T-helper 17 cell (primary cell): Measurements from ENCODE around the gene ATP8A2. TPM values are rescaled to one million over a fixed set of nuclear protein-coding genes. Genes with fewer than 3 reads are reported as not detected.

Experiments used
- ATAC-seq: fragments of 150-1000 bp; cut with Tn5 transposase; 2 replicates; pipeline ENCODE4 v1.10.0; 2021; ENCODE audit warnings: mild to moderate bottlenecking, moderate library complexity
- DNase-seq, 3 donors: peaks; one replicate each; pipeline versions ENCODE4 v3.0.0 to v3.0.0-alpha.2; 2020 to 2021
- H3K9me3 ChIP-seq: one replicate; pipeline ENCODE4 v1.7.0; 2013; ENCODE audit warnings: low read length, mild to moderate bottlenecking; ENCODE audit not compliant: control insufficient read depth, poor library complexity, severe bottlenecking
- H3K27ac Mint-ChIP-seq: one replicate; pipeline ENCODE4 v1.8.0; 2022; ENCODE audit warnings: mild to moderate bottlenecking, moderate library complexity, mixed read lengths
- H3K27me3 Mint-ChIP-seq: one replicate; pipeline ENCODE4 v1.8.0; 2022; ENCODE audit warnings: mixed read lengths
- H3K36me3 Mint-ChIP-seq: one replicate; pipeline ENCODE4 v1.8.0; 2022; ENCODE audit warnings: low read depth, mixed read lengths
- H3K4me1 Mint-ChIP-seq: one replicate; pipeline ENCODE4 v1.8.0; 2022; ENCODE audit warnings: mild to moderate bottlenecking, mixed read lengths
- H3K4me3 Mint-ChIP-seq: one replicate; pipeline ENCODE4 v1.8.0; 2022; ENCODE audit warnings: mild to moderate bottlenecking, moderate library complexity, mixed read lengths
- total RNA-seq, 4 donors: library from RNA in 2 of 4; stranded (reverse) in 2 of 4; gene quantifications; one replicate each; pipeline ENCODE4 v1.2.3 and lab custom pipeline; 2022 to 2026

ATP8A2 gene
- total RNA-seq, 2 donors from 2014 or later, result 0.18 to 0.20 TPM

DNA sequence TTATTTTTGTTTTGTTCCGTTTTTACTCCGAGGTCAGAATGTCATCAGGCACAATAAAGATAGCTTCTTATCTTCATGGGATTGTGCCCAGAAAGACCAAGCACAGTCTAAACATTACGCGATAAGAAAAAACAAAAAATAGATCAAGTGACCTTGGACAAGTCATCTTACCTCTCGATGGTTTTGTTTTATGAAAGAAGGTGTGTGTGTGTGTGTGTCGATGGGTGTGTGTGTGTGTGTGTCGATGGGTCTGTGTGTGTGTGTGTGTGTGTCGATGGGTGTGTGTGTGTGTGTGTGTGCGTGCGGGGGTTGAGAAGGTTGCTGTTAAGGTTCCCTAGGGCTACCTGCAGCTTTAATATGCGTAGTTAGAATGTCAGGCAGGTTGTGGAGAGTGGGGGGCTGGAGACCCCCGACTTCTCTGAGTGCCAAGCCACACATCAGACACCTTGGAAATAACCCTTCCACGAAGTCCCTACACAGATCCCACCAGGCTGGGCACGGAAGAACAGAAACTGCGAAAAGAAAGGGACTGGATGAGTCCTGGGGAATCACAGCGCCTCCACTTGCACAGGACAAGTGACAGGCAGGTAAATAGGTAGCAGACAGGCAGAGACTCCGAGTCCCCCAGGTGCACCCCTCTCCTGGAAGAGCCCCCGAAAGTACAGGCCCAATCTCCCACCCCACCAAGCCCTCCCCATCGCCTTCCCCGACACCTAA, 458 bp upstream of the ATP8A2 start:
- DNase-seq, result no peak
- peaks cover 82% of the 10 kb centered on the region for H3K27me3 Mint-ChIP-seq
- H3K9me3 ChIP-seq, result no peaks in the 10 kb centered on the region
- ATAC-seq, result no peak
- peak overlapping the region; percentile 82 for H3K4me3 Mint-ChIP-seq
- peaks cover 24% of the 10 kb centered on the region for H3K4me1 Mint-ChIP-seq
- H3K36me3 Mint-ChIP-seq, result peaks cover 11% of the 10 kb centered on the region
- H3K27ac Mint-ChIP-seq, result no peak overlapping the region

DNA sequence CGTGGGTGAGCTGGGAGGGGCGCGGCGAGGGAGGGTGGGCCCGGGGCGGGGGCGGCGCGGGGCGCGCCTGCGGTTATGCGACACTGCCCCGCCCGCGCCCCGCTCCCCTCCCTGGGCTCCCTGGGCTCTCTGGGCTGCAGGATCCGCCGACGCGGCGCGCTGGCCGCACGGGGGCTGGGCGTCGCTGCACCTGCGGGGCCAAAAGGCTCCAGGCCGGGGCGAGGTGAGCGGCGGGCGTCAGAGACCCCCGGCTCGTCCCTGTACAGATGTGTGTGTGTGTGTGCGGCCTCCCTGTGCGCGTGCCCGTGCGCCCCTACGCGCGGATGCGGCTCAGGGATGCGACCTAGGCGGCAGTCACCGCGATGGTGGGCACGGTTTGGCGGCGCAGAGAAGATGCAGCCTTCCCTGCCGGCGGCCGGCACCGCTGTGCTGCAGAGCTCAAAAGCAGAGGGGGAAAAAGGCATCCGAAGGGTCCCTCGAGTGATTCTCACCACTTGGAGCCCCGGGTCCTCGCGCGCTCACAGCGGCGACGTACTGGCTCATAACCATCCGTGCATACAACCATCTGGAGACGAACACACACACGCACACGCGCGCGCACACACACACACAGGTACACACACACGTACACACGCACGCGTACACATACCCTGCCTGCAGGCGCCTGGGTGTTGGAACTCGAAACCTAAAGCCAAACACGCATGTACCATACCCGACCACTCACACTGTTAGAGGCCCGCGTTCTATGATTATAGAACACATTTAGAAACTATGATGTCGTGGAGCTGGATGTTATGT, 709 bp downstream of the ATP8A2 start:
- H3K36me3 Mint-ChIP-seq, result peaks cover 11% of the 10 kb centered on the region
- peaks cover 75% of the 10 kb centered on the region for H3K27me3 Mint-ChIP-seq
- no peak for DNase-seq
- peak; percentile 27 for ATAC-seq
- H3K27ac Mint-ChIP-seq, result no peak overlapping the region
- peaks cover 24% of the 10 kb centered on the region for H3K4me1 Mint-ChIP-seq
- no peaks in the 10 kb centered on the region for H3K9me3 ChIP-seq
- peak overlapping the region; percentile 75 for H3K4me3 Mint-ChIP-seq

DNA sequence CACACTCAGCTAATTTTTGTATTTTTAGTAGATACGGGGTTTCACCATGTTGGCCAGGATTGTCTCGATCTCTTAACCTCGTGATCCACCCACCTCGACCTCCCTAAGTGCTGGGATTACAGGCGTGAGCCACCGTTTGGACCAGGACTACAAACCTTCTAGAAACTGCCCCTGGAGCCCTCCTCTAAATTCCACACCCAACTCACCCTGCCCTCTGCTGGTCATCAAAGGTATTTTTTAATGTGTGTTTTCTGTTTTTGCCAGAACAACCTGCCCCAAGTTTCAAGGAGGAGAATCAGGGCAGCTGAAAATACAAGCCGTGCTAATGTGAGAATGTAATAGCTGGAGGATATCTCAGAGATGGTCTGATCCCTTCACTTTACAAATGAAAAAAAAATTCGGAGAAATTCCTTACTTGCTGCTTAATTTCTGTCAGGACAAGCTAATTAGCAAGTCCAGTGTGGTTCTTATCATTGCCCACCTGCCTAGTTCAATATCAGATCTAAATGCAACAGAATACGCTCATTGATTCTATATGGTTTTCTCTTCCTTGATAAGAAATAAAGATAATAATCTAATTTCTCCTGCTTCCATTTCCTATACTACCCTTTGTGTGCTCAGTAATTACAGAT, 4.1 kb downstream of the ATP8A2 start:
- H3K9me3 ChIP-seq, result no peaks in the 10 kb centered on the region
- H3K4me1 Mint-ChIP-seq, result peaks cover 24% of the 10 kb centered on the region
- no peak overlapping the region for H3K4me3 Mint-ChIP-seq
- peaks cover 11% of the 10 kb centered on the region for H3K36me3 Mint-ChIP-seq
- DNase-seq, result peak in 1 of 3 donors; percentile 14
- peak; percentile 48 for ATAC-seq
- H3K27ac Mint-ChIP-seq, result no peak overlapping the region
- H3K27me3 Mint-ChIP-seq, result peaks cover 63% of the 10 kb centered on the region

- no peaks in the 10 kb centered on the region for H3K9me3 ChIP-seq
- DNase-seq (no peak), ATAC-seq (no peak)
- H3K27ac Mint-ChIP-seq, result no peak overlapping the region
- peaks cover 9% of the 10 kb centered on the region for H3K36me3 Mint-ChIP-seq
- H3K4me1 Mint-ChIP-seq, result peaks cover 20% of the 10 kb centered on the region
- H3K4me3 Mint-ChIP-seq, result no peak overlapping the region
- H3K27me3 Mint-ChIP-seq, result peaks cover 70% of the 10 kb centered on the region
Observed at GRCh38 chr13:25377244-25377962, 5.6 kb downstream of the ATP8A2 start.

DNA sequence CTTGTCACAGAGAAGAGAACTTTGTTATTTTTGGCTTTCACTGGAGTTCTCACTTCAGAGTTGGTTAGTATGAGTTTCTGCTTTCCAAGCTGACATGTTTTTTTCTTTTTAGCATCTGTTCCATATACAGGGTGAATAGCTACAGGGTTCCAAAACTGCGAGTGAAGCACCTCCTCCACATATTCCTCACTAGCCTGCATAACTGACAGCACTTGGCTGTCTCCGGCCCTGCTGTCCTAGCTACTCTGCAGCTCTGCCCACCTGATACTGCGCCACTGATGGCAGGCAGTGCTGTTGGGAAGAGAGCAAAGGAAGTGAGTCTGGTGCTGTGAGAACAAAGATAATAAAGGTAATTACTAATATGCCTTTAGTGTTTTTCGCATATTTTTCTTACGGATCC, 6.8 kb downstream of the ATP8A2 start:
- no peak overlapping the region for H3K27ac Mint-ChIP-seq
- H3K4me1 Mint-ChIP-seq, result peaks cover 15% of the 10 kb centered on the region
- peaks cover 70% of the 10 kb centered on the region for H3K27me3 Mint-ChIP-seq
- ATAC-seq (no peak), DNase-seq (no peak)
- no peaks in the 10 kb centered on the region for H3K9me3 ChIP-seq
- peaks cover 5% of the 10 kb centered on the region for H3K36me3 Mint-ChIP-seq
- no peak overlapping the region for H3K4me3 Mint-ChIP-seq

- DNase-seq (no peak), ATAC-seq (no peak)
- H3K9me3 ChIP-seq, result no peaks in the 10 kb centered on the region
- Mint-ChIP-seq H3K36me3 (peaks cover 3% of the 10 kb centered on the region), H3K4me3 (no peak overlapping the region), H3K27ac (no peak overlapping the region), H3K4me1 (peaks cover 15% of the 10 kb centered on the region), H3K27me3 (peaks cover 70% of the 10 kb centered on the region)
Observed at GRCh38 chr13:25379011-25379410, 7.2 kb downstream of the ATP8A2 start.

DNA sequence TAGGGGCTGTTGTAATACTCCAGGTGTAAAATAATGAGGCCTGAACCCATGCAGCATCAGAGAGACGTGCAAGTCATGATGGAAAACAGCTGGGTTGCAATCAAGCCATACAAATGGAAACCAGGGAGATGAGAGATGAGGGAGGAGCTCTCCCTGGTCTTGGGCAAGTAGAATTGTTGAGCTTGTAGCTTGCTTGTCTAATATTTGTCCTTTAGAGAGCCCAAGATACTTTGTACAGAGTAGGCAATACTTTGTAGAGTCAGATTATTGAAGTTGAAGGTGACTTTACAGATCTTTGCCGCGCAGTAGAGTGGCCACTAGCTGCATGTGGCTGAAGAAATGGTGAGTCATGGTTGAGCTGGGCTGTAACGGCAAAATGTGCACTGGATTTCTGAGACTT, 8.3 kb downstream of the ATP8A2 start:
- peaks cover 9% of the 10 kb centered on the region for H3K4me1 Mint-ChIP-seq
- ATAC-seq (no peak), DNase-seq (no peak)
- peaks cover 70% of the 10 kb centered on the region for H3K27me3 Mint-ChIP-seq
- H3K36me3 Mint-ChIP-seq, result peaks cover 3% of the 10 kb centered on the region
- no peak overlapping the region for H3K4me3 Mint-ChIP-seq
- no peaks in the 10 kb centered on the region for H3K9me3 ChIP-seq
- H3K27ac Mint-ChIP-seq, result no peak overlapping the region

- Mint-ChIP-seq H3K36me3 (peaks cover 3% of the 10 kb centered on the region), H3K27ac (no peak overlapping the region), H3K4me3 (no peak overlapping the region), H3K4me1 (peaks cover 3% of the 10 kb centered on the region), H3K27me3 (peaks cover 65% of the 10 kb centered on the region)
- no peak for DNase-seq
- ATAC-seq, result no peak
- no peaks in the 10 kb centered on the region for H3K9me3 ChIP-seq
Observed at GRCh38 chr13:25380741-25381324, 9.1 kb downstream of the ATP8A2 start.

- Mint-ChIP-seq H3K4me3 (no peak overlapping the region), H3K4me1 (peaks cover 2% of the 10 kb centered on the region), H3K36me3 (peaks cover 3% of the 10 kb centered on the region), H3K27ac (no peak overlapping the region), H3K27me3 (peaks cover 82% of the 10 kb centered on the region)
- H3K9me3 ChIP-seq, result no peaks in the 10 kb centered on the region
- ATAC-seq (no peak), DNase-seq (no peak)
Observed at GRCh38 chr13:25384758-25385410, 13.1 kb downstream of the ATP8A2 start.

- ATAC-seq (no peak), DNase-seq (no peak)
- H3K4me3 Mint-ChIP-seq, result no peak overlapping the region
- H3K27me3 Mint-ChIP-seq, result peaks cover 59% of the 10 kb centered on the region
- no peaks in the 10 kb centered on the region for H3K4me1 Mint-ChIP-seq
- no peaks in the 10 kb centered on the region for H3K36me3 Mint-ChIP-seq
- no peak overlapping the region for H3K27ac Mint-ChIP-seq
- H3K9me3 ChIP-seq, result no peaks in the 10 kb centered on the region
Observed at GRCh38 chr13:25391932-25392331, 20.2 kb downstream of the ATP8A2 start.

DNA sequence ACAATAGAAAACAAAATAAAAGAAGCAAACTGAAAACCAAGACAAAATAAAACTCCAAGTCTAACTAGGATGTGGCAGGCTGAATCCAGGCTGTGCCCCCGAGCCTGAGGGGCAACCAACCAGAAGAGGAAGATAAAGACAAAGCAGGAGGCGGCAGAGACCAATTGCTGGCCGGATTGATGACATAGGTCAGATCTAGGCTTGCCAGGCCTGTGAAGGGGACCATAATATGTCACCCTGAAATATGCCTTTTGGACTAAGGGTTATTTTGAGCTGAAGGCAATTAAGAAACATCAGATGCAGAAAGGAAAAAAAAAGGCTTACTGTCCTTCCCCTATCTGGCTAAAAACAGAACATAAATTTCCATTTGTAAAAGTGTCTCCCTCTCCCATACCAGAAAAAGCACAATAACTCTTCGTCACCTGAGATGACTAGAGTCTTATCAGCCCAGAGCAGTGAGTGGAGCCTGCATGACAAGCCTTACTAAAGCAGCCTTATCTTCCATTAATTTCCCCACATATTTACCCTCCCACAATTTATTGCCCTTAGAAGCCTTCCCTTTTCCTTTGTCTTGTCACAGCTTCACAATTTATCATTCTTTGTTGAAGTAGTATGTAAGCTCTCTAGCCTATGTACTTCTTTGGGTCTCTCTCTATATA, 22.8 kb downstream of the ATP8A2 start:
- no peaks in the 10 kb centered on the region for H3K9me3 ChIP-seq
- Mint-ChIP-seq H3K36me3 (no peaks in the 10 kb centered on the region), H3K27ac (no peak overlapping the region), H3K4me1 (no peaks in the 10 kb centered on the region), H3K4me3 (no peak overlapping the region), H3K27me3 (peaks cover 52% of the 10 kb centered on the region)
- no peak for ATAC-seq
- DNase-seq, result no peak

DNA sequence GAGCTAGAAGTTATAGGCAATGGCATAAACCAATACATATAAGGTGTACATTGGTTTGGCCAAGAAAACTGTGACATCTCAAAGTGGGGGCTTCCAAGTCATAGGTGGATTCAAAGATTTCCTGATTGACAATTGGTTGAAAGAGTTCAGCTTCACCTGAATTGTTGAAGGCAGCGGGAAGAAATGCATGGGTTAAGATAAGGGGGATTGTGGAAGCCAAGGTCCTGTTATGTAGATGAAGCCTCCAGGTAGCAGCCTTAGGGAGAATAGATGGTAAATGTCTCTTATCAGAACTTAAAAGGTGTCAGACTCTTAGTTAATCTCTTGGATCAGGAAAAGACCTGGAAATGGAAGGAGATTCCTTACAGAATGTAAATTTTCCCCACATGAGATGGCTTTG, 26.0 kb downstream of the ATP8A2 start:
- no peak for DNase-seq
- H3K9me3 ChIP-seq, result no peaks in the 10 kb centered on the region
- Mint-ChIP-seq H3K4me3 (no peak overlapping the region), H3K36me3 (no peaks in the 10 kb centered on the region), H3K27ac (no peak overlapping the region), H3K4me1 (no peaks in the 10 kb centered on the region), H3K27me3 (peaks cover 46% of the 10 kb centered on the region)
- ATAC-seq, result no peak
